ENCODE measurements around the gene ISOC2. TPM values are rescaled to one million over a fixed set of nuclear protein-coding genes. Genes with fewer than 3 reads are reported as not detected.
A peak's percentile ranks its signal among the peaks of the same experiment; 100 is the strongest.

Gene ISOC2
- total and polyA plus RNA-seq, 9 of the 15 experiments (the other 6 are each of a cell fraction or from before 2014, with no cell fraction given), result 1.2 to 229 (median 58.3) TPM

GRCh38 chr19:55451965-55452748 is 9.3 kb downstream of the ISOC2 start (continued):
- TF ChIP-seq XRCC5 (IDR thresholded peaks at IDR 0.05; ENCODE audit: low read depth, low read length) (no peak), ZNF239 (CRISPR knock-in tag; IDR thresholded peaks at IDR 0.05) (no peak), FOXP1 (CRISPR knock-in tag; IDR thresholded peaks at IDR 0.05) (no peak), PKNOX1 (IDR thresholded peaks at IDR 0.05) (peak; percentile 74), GATA2 (CRISPR knock-in tag; IDR thresholded peaks at IDR 0.05) (no peak), ZKSCAN3 (CRISPR knock-in tag; IDR thresholded peaks at IDR 0.05) (no peak), CREBBP (IDR thresholded peaks at IDR 0.05; ENCODE audit: low read depth, low read length) (no peak), CEBPG (CRISPR knock-in tag; IDR thresholded peaks at IDR 0.05) (peak; percentile 66), CEBPG (tag; conservative IDR thresholded peaks at IDR 0.05 in 1 of 2, IDR thresholded peaks at IDR 0.05 in 1 of 2) (no peak), PREB (CRISPR knock-in tag; IDR thresholded peaks at IDR 0.05) (no peak), EHMT2 (IDR thresholded peaks at IDR 0.05) (no peak), KLF1 (tag; IDR thresholded peaks at IDR 0.05) (no peak), PTBP1 (IDR thresholded peaks at IDR 0.05; ENCODE audit: low read depth, low read length) (0 out of 2 replicates have a peak, but pooled peaks have one; percentile 25), ZNF518B (CRISPR knock-in tag; IDR thresholded peaks at IDR 0.05) (no peak), SIN3A (IDR thresholded peaks at IDR 0.05; ENCODE audit: borderline replicate concordance in 2 of 2, control insufficient read depth in 1 of 2, low read depth in 2 of 2, low read length in 2 of 2) (no peak), NFYB (IDR thresholded peaks at IDR 0.05; ENCODE audit: extremely low read depth, insufficient read length) (no peak), RBM22 (IDR thresholded peaks at IDR 0.05; ENCODE audit: low read depth, low read length, poor library complexity, severe bottlenecking) (peak; percentile 60), SMARCA4 (IDR thresholded peaks at IDR 0.05) (no peak), MYBL2 (IDR thresholded peaks at IDR 0.05; ENCODE audit: low read depth) (no peak), MYBL2 (CRISPR knock-in tag; IDR thresholded peaks at IDR 0.05; ENCODE audit: borderline replicate concordance) (no peak), HNRNPUL1 (IDR thresholded peaks at IDR 0.05; ENCODE audit: low read length) (no peak), HINFP (tag; conservative IDR thresholded peaks at IDR 0.05; ENCODE audit: low read depth) (no peak)
